ENCODE results near the gene XPC. TPM values are rescaled to one million over a fixed set of nuclear protein-coding genes. Genes with fewer than 3 reads are reported as not detected.

XPC gene
- total RNA-seq, 1 experiment from 2014 or later = 34.9 TPM

DNA sequence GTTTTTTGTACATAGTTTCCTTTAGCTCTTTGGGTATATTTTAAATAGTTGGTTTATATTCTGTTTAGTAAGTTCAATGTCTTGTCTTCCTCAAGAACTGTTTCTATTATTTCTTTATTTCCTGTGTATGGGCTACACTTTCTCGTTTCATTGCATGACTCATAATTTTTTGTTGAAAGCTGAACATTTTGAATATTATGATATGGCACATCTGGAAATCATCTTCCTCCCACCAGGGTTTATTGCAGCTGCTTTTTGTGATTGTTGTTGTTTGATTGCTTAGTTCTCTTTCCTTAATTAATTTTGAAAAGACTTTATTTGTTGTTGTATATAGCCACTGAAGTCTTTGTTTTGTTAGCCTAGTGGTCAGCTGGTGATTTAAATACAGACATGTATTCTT is 44.1 kb upstream of the XPC start:
- DNase-seq (ENCODE audit: low spot score) (no peak), ATAC-seq (no peak)
- H3K4me3 Mint-ChIP-seq = no peak overlapping the region
- no peak for TF ChIP-seq NR2C2 (CRISPR knock-in tag; IDR thresholded peaks at IDR 0.05)
- TF ChIP-seq, protein P1, sequence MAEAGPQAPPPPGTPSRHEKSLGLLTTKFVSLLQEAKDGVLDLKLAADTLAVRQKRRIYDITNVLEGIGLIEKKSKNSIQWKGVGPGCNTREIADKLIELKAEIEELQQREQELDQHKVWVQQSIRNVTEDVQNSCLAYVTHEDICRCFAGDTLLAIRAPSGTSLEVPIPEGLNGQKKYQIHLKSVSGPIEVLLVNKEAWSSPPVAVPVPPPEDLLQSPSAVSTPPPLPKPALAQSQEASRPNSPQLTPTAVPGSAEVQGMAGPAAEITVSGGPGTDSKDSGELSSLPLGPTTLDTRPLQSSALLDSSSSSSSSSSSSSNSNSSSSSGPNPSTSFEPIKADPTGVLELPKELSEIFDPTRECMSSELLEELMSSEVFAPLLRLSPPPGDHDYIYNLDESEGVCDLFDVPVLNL (CRISPR knock-in tag; IDR thresholded peaks at IDR 0.05; ENCODE audit: borderline replicate concordance, low read depth) = no peak
- TF ChIP-seq, protein P2, sequence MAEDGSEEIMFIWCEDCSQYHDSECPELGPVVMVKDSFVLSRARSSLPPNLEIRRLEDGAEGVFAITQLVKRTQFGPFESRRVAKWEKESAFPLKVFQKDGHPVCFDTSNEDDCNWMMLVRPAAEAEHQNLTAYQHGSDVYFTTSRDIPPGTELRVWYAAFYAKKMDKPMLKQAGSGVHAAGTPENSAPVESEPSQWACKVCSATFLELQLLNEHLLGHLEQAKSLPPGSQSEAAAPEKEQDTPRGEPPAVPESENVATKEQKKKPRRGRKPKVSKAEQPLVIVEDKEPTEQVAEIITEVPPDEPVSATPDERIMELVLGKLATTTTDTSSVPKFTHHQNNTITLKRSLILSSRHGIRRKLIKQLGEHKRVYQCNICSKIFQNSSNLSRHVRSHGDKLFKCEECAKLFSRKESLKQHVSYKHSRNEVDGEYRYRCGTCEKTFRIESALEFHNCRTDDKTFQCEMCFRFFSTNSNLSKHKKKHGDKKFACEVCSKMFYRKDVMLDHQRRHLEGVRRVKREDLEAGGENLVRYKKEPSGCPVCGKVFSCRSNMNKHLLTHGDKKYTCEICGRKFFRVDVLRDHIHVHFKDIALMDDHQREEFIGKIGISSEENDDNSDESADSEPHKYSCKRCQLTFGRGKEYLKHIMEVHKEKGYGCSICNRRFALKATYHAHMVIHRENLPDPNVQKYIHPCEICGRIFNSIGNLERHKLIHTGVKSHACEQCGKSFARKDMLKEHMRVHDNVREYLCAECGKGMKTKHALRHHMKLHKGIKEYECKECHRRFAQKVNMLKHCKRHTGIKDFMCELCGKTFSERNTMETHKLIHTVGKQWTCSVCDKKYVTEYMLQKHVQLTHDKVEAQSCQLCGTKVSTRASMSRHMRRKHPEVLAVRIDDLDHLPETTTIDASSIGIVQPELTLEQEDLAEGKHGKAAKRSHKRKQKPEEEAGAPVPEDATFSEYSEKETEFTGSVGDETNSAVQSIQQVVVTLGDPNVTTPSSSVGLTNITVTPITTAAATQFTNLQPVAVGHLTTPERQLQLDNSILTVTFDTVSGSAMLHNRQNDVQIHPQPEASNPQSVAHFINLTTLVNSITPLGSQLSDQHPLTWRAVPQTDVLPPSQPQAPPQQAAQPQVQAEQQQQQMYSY (CRISPR knock-in tag; IDR thresholded peaks at IDR 0.05) = no peak
- TF ChIP-seq ZNF121 (CRISPR knock-in tag; IDR thresholded peaks at IDR 0.05) = no peak
- TF ChIP-seq, protein P3, sequence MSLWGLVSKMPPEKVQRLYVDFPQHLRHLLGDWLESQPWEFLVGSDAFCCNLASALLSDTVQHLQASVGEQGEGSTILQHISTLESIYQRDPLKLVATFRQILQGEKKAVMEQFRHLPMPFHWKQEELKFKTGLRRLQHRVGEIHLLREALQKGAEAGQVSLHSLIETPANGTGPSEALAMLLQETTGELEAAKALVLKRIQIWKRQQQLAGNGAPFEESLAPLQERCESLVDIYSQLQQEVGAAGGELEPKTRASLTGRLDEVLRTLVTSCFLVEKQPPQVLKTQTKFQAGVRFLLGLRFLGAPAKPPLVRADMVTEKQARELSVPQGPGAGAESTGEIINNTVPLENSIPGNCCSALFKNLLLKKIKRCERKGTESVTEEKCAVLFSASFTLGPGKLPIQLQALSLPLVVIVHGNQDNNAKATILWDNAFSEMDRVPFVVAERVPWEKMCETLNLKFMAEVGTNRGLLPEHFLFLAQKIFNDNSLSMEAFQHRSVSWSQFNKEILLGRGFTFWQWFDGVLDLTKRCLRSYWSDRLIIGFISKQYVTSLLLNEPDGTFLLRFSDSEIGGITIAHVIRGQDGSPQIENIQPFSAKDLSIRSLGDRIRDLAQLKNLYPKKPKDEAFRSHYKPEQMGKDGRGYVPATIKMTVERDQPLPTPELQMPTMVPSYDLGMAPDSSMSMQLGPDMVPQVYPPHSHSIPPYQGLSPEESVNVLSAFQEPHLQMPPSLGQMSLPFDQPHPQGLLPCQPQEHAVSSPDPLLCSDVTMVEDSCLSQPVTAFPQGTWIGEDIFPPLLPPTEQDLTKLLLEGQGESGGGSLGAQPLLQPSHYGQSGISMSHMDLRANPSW (CRISPR knock-in tag; conservative IDR thresholded peaks at IDR 0.05; ENCODE audit: low read depth) = no peak
- TF ChIP-seq SMAD4 (CRISPR knock-in tag; IDR thresholded peaks at IDR 0.05) = no peak
- H3K27me3 Mint-ChIP-seq (ENCODE audit: low read depth) = peaks cover 7% of the 10 kb centered on the region; the same call in 1 of the 2 replicates
- peaks cover 11% of the 10 kb centered on the region for H3K36me3 Mint-ChIP-seq
- peaks cover 23% of the 10 kb centered on the region for H3K4me1 Mint-ChIP-seq
- CTCF ChIA-PET = interaction anchor here (1.4 to 3.7 kb wide), 2 partner anchors 10 to 19 kb away, joined by 4 to 15 read pairs; no protein-coding TSS in a partner anchor
- H3K27ac Mint-ChIP-seq = no peak overlapping the region
- peaks cover 36% of the 10 kb centered on the region for H3K9me3 Mint-ChIP-seq
- POLR2A ChIA-PET = no interaction called here

DNA sequence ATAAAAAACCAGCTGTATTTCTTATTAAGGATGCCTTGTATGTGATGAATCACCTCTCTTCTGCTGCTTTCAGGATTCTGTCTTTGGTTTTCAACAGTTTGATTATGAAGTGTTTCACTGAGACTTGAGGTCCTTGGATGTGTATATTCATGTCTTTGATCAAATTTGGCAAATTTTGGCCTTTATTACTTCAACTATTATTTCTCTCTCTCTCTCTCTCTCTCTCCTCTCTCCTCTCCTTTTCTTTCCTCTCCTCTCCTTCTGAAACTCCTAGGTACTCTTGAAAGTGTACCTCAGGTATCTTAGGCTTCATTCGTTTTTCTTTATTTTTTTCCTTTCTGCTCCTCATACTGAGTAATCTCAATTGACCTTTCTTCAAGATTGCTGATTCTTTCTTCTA is 43.5 kb upstream of the XPC start:
- CTCF ChIA-PET = interaction anchor here (3.7 kb wide), 1 partner anchor 18 kb away, joined by 15 read pairs; no protein-coding TSS in a partner anchor
- peaks cover 11% of the 10 kb centered on the region for H3K36me3 Mint-ChIP-seq
- POLR2A ChIA-PET = no interaction called here
- H3K27me3 Mint-ChIP-seq (ENCODE audit: low read depth) = peaks cover 7% of the 10 kb centered on the region; the same call in 1 of the 2 replicates
- TF ChIP-seq, protein P4, sequence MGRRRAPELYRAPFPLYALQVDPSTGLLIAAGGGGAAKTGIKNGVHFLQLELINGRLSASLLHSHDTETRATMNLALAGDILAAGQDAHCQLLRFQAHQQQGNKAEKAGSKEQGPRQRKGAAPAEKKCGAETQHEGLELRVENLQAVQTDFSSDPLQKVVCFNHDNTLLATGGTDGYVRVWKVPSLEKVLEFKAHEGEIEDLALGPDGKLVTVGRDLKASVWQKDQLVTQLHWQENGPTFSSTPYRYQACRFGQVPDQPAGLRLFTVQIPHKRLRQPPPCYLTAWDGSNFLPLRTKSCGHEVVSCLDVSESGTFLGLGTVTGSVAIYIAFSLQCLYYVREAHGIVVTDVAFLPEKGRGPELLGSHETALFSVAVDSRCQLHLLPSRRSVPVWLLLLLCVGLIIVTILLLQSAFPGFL (CRISPR knock-in tag; IDR thresholded peaks at IDR 0.05; ENCODE audit: borderline replicate concordance) = no peak
- ATAC-seq (no peak), DNase-seq (ENCODE audit: low spot score) (no peak)
- no peak overlapping the region for H3K27ac Mint-ChIP-seq
- H3K4me1 Mint-ChIP-seq = peaks cover 18% of the 10 kb centered on the region
- peaks cover 36% of the 10 kb centered on the region for H3K9me3 Mint-ChIP-seq
- H3K4me3 Mint-ChIP-seq = no peak overlapping the region

DNA sequence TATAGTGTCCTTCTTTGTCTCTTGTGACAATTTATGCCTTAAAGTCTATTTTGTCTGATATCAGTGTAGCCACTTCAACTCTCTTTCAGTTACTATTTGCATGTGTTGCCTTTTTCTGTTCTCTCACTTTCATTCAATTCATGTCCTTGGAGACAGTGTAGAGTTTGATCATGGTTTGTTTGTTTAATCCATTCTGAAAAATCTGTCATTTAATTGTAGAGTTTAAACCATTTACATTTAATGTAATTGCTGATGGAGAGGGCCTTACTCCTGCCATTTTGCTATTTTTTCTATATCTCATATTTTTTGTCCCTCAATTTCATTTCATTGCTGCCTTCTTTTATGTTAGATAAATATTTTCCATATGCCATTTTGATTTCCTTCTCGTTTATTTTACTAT is 42.5 kb upstream of the XPC start:
- ChIA-PET POLR2A (no interaction called here), CTCF (no interaction called here)
- ATAC-seq (no peak), DNase-seq (ENCODE audit: low spot score) (no peak)
- Mint-ChIP-seq H3K9me3 (peaks cover 40% of the 10 kb centered on the region), H3K4me3 (no peak overlapping the region), H3K36me3 (peaks cover 11% of the 10 kb centered on the region), H3K27ac (no peak overlapping the region), H3K27me3 (ENCODE audit: low read depth) (peaks cover 7% of the 10 kb centered on the region; the same call in 1 of the 2 replicates), H3K4me1 (peaks cover 14% of the 10 kb centered on the region)
- TF ChIP-seq ELF4 (CRISPR knock-in tag; IDR thresholded peaks at IDR 0.05; ENCODE audit: low read depth) (no peak), NFATC4 (CRISPR knock-in tag; IDR thresholded peaks at IDR 0.05) (no peak), FOXP1 (CRISPR knock-in tag; IDR thresholded peaks at IDR 0.05; ENCODE audit: borderline replicate concordance) (no peak), NFE2L1 (CRISPR knock-in tag; IDR thresholded peaks at IDR 0.05) (no peak), NR3C1 (CRISPR knock-in tag; conservative IDR thresholded peaks at IDR 0.05; ENCODE audit: low read depth) (no peak), ZNF423 (CRISPR knock-in tag; IDR thresholded peaks at IDR 0.05) (no peak), MXD4 (CRISPR knock-in tag; IDR thresholded peaks at IDR 0.05; ENCODE audit: borderline replicate concordance) (no peak), JAZF1 (CRISPR knock-in tag; IDR thresholded peaks at IDR 0.05) (no peak), RELA (CRISPR knock-in tag; IDR thresholded peaks at IDR 0.05; ENCODE audit: borderline replicate concordance) (no peak)
- TF ChIP-seq, protein P5, sequence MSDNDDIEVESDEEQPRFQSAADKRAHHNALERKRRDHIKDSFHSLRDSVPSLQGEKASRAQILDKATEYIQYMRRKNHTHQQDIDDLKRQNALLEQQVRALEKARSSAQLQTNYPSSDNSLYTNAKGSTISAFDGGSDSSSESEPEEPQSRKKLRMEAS (CRISPR knock-in tag; IDR thresholded peaks at IDR 0.05) = no peak
- TF ChIP-seq, protein P6, sequence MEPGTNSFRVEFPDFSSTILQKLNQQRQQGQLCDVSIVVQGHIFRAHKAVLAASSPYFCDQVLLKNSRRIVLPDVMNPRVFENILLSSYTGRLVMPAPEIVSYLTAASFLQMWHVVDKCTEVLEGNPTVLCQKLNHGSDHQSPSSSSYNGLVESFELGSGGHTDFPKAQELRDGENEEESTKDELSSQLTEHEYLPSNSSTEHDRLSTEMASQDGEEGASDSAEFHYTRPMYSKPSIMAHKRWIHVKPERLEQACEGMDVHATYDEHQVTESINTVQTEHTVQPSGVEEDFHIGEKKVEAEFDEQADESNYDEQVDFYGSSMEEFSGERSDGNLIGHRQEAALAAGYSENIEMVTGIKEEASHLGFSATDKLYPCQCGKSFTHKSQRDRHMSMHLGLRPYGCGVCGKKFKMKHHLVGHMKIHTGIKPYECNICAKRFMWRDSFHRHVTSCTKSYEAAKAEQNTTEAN (CRISPR knock-in tag; IDR thresholded peaks at IDR 0.05) = no peak
- TF ChIP-seq, protein P7, sequence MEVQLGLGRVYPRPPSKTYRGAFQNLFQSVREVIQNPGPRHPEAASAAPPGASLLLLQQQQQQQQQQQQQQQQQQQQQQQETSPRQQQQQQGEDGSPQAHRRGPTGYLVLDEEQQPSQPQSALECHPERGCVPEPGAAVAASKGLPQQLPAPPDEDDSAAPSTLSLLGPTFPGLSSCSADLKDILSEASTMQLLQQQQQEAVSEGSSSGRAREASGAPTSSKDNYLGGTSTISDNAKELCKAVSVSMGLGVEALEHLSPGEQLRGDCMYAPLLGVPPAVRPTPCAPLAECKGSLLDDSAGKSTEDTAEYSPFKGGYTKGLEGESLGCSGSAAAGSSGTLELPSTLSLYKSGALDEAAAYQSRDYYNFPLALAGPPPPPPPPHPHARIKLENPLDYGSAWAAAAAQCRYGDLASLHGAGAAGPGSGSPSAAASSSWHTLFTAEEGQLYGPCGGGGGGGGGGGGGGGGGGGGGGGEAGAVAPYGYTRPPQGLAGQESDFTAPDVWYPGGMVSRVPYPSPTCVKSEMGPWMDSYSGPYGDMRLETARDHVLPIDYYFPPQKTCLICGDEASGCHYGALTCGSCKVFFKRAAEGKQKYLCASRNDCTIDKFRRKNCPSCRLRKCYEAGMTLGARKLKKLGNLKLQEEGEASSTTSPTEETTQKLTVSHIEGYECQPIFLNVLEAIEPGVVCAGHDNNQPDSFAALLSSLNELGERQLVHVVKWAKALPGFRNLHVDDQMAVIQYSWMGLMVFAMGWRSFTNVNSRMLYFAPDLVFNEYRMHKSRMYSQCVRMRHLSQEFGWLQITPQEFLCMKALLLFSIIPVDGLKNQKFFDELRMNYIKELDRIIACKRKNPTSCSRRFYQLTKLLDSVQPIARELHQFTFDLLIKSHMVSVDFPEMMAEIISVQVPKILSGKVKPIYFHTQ (CRISPR knock-in tag; IDR thresholded peaks at IDR 0.05) = no peak

All from WTC11 (cell line).